Endometrium (tissue), 2 donors: ENCODE data around the gene VTN.

Source experiments
- FAIRE-seq: peaks from 2 replicates; lab custom pipeline; 2012; peaks lifted over from hg19 to GRCh38; lab: Jason Lieb, UNC
- donor health status: control.
- donor health status: control.

The VTN gene

DNA sequence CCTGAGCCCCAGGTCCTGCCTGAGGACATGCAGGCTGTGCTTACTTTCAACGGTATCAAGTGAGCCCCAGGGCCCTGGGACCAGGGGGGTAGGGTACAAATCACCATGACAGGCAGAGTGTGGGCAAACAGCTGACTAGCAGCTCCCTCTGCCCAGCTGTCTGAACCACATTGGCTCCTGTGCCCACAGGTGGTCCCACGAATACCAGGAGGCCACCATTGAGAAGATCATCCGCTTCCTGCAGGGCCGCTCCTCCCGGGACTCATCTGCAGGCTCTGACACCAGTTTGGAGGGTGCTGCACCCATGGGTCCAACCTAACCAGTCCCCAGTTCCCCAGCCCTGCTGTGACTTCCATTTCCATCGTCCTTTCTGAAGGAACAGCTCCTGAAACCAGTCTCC, 25.9 kb upstream of the VTN start:
- no peak for FAIRE-seq

DNA sequence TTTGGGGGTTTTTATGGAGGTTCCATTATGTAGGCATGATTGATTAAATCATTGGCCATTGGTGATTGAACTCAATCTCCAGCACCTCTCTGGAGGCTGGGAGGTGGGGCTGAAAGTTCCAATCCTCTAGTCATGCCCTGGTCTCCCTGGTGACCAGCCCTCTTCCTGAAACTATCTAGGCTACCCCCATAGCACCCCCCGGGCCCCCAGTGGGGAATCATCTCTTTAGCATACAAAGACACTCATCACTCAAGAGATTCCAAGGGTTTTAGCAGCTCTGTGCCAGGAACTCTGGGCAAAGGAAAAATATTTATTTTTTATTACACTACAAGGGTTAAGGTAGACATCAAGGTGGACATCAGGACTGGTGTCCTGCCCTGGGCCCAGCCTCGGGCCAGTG, 25.3 kb upstream of the VTN start:
- FAIRE-seq, result no peak

DNA sequence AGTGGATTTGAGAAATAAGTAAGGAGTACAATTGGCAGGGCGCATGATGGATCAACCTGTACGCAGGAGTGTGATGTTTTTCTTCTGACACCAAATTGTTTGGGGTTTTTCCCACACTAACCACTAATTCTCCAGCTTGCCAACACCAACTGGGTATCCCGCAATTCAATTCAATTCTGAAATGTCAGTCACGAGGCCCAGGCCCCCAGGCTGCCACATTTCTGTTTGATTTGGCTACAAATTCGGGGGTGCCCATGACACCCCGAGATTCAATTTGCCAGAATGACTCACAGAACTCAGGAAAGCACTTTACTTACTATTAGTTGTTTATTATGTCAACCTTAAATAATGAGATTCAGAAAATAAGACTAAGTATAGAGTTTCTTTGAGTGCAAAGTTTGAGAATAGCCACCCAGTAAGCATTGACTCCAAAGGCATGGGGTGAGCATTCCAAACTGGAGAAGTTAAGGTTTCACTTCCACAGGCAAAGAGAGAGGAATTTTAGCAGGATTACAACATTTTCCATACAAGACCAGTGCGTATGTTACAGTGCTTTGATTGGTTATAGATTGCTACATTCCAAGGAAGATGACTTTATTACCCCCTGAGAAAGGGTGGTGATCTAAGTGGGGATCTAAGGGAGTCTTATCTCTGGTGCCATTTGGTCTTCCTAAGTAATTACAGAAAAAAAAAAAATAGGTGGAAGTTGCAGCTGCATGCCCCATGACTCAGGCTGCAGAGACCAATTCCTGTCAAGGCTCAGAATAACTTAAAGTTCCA, 24.4 kb upstream of the VTN start:
- no peak for FAIRE-seq

DNA sequence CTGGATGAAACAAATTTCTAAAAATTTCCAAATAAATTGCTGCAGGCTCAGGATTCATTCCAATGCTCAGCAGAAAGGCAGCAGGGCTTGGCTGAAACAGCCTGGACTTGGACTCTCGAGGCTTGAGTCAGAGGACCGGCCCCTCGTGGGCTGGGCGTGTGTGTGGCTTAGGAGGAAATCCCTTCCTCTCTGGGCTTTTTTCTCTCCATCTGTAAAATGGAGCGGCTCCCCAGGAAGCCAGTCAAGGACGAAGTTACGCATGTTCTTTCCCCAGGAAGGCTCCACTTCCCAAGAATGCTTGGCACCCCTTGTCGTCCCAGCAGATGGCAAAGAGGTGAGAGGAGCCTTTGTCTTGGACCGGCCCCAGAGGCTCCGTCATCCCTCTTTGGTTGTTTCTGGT, 22.4 kb upstream of the VTN start:
- no peak for FAIRE-seq

DNA sequence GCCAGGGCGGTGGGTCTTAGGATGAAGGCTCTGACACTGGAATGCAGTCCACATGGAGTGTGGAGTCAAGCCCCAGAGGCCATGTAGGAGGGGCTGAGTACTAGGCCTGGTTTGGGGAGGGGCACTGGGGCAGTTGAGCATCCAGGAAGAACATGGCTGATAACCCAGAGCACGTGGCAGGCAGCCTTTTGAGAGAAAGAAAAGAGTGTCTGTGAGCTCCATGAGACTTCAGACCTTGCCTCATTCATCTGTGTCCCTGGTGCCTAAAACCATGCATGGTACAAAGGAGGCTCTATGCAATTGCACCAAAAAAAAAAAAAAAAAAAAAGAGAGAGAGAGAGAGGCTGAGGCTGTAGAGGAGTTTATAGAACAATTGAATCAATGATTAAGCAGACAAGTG, 21.3 kb upstream of the VTN start:
- FAIRE-seq, result no peak

DNA sequence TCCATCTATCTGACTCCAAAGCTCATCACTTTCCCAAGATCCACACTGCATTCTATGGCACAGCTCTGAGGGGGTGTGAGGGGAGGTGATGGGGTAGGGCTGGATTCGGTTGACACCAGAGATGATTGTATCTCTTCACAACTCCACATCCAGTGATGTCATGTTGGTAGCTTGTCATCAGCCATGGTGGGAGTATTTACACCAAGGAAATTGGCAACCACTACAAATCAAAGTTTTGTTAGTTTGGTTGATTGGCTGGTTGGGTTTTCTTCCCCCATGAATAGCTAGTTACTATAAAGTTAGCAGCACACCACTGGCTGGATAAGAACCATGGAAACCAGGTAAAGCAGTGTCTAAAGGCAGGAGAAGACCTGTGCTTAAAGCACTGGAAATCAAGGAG, 20.9 kb upstream of the VTN start:
- no peak for FAIRE-seq

DNA sequence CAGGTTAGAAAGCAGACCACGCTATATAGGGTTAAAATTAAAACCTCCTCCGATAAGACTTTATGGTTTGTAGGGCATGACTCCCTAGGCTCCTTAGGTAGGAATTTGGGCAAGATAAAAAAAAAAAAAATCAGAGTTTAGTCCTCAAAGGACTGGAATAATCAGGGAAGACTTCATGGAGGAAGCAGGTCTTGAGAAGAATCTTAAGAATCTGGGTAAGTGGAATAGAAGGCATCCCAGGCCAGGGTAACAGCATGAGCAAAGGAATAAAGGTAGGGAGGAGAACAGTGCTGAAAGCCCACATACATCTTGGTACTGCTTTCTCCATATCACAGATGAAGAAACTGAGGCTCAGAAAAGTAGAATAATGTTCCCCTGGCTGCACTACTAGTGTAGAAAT, 20.5 kb upstream of the VTN start:
- FAIRE-seq, result no peak

DNA sequence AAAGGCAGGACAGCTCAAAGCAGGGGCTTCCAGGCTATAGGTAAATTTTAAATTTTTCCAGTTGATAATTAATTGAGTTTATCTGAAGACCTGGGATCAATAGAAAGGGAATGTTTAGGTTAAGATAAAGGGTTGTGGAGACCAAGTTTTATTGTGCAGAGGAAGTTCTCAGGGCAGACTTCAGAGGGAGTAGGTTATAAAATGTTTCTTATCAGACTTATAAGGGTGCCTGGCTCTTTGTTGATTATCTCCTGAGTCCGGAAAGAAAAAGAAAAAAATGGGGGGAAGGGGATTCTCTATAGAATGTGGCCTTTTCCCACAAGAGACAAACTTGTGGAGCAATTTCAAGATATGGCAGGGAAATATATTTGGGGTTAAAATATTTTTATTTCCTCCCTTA, 20.0 kb upstream of the VTN start:
- FAIRE-seq, result no peak

DNA sequence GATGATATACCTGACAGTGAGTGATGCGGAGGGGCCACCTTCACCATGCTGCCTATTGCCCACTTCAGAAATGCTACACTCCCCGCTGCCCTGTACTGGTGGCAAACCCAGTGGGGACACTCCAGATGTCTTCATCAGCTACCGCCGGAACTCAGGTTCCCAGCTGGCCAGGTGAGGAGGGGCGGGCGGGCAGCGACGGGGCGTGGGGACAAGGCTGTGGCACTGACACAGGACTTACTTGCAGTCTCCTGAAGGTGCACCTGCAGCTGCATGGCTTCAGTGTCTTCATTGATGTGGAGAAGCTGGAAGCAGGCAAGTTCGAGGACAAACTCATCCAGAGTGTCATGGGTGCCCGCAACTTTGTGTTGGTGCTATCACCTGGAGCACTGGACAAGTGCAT, 18.0 kb upstream of the VTN start:
- FAIRE-seq, result no peak

DNA sequence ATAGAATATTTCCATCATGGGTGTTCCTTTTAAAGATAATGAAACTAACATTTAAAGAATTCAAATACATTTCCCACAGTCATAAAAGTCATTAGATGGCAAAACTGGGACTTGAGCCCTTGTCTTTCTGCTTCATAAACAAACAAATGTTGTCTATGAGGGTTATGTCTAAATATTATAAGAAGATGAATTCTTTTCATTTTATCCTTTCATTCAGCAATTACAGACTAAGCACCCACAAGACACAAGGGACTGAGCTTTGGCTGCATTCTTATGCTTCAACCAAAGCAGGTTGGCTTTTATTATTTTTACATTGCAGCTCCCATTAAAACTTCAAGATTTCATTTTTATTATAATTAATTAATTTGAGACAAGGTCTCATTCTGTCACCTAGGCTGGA, 16.3 kb upstream of the VTN start:
- FAIRE-seq, result no peak

DNA sequence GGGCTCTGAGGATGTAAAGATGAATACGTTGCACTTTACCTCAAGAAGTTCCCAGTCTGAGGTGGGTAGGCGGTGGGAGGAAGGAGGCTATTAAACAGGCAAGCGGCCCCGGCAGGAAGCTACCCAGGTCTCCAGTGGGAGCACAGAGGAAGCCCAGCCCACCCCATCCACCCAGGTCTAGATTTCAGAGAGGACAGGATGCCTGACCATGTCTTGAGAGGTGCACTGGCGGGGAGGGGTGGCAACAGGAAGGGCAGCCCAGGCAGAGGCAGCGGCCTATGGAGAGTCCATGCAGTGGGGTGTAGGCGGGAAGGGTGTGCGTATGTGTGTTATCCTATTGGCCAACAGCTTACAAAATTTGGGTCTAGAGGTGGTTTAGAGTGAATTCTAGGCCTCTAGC, 15.3 kb upstream of the VTN start:
- FAIRE-seq, result no peak

DNA sequence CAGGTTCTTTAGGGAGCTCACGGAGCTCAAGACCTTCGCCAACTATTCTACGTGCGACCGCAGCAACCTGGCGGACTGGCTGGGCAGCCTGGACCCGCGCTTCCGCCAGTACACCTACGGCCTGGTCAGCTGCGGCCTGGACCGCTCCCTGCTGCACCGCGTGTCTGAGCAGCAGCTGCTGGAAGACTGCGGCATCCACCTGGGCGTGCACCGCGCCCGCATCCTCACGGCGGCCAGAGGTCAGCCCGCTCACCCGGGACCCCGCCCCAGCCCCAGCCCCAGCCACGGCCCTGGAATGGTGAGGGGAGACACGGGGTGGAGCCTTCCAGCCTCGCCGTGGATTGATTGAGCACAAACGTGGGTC, 14.9 kb upstream of the VTN start:
- FAIRE-seq, result no peak

DNA sequence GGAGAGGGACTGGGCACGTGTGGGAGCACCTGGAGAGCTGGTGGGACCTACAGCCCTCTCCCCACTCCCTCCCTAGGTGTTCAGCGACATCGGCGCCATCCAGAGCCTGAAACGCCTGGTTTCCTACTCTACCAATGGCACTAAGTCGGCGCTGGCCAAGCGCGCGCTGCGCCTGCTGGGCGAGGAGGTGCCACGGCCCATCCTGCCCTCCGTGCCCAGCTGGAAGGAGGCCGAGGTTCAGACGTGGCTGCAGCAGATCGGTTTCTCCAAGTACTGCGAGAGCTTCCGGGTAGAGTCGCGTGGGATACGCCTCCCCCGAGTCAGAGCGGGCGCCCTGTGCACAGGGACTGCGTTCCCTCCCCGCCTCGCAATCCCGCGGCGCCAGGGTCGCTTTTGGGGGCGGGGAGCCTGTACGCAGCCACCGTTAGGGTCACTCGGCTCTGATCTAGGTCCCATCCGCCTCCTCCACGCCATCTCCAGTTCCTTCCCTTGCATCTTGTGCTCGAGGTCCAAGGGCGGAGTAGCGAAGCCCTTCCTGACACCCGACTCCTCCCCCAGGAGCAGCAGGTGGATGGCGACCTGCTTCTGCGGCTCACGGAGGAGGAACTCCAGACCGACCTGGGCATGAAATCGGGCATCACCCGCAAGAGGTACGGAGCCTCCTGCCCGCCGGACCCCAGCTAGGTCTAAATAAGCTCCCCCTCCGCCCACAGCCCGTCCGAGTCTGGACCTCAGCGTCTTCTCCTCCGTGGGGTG, 14.4 kb upstream of the VTN start:
- no peak for FAIRE-seq

DNA sequence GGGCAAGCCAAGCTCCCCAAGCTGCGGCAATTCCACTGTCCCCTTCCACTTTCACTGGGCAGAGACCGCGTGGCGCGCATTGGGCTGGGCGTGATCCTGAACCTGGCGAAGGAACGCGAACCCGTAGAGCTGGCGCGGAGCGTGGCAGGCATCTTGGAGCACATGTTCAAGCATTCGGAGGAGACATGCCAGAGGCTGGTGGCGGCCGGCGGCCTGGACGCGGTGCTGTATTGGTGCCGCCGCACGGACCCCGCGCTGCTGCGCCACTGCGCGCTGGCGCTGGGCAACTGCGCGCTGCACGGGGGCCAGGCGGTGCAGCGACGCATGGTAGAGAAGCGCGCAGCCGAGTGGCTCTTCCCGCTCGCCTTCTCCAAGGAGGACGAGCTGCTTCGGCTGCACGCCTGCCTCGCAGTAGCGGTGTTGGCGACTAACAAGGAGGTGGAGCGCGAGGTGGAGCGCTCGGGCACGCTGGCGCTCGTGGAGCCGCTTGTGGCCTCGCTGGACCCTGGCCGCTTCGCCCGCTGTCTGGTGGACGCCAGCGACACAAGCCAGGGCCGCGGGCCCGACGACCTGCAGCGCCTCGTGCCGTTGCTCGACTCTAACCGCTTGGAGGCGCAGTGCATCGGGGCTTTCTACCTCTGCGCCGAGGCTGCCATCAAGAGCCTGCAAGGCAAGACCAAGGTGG, 11.2 kb upstream of the VTN start:
- FAIRE-seq, result no peak

DNA sequence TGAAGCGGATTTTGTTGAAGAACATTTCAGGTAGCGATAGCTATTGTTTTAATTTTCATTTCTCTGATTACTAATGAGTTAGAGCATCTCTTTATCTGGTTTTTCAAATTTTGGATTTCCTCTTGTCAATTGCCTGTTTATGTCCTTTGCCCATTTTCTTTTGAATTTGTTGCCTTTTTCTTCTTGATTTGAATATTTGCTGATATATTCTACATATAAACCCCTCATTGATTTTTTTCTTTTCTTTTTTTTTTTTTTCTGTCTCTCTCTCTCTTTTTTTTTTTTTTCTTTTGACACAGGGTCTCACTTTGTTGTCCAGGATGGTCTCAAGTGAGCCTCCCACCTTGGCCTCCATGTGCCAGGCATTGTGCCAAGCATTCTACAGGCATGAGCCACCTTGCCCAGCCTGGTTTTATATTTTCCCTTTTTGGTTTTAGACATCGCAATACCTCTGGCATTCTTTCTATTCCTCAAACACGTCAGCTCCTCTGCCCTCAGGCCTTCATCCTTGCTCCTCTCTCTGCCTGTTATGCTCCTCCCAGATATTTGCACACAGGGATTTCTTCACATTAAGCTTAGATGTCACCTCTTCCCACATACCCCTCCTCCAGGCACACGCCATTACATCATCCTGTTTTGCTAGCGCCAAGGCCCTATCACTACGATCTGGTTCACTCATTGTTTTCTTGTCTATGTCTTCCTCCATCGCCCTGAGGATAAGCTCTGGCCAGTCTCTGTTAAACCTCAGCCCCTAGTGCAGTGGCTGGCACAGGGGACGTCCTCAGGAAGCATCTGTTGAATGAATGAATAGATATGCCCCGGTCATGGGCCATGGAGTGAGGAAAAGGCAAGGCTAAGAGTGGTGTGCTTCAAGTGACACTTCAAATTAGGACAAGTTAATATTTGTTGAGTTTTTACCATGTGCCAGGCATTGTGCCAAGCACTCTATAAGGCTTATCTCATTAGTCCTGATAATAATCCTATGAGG, 10.0 kb upstream of the VTN start:
- no peak for FAIRE-seq

DNA sequence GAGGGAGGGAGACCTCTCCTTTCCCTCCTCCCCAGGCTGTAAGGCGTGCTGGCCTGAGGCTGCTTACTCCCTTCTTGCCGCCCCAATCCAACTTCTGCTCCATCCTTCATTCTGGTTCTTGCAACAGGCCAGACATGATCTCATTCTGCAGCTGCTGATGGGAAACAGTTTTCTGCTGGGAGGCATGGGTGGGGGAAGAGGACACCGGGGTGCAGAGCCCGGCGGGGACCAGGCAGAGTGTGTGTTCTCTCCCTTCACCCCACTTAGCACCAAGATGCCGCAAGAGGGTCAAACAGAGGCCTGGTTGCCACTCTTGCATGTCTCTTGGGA, 2.8 kb upstream of the VTN start:
- no peak for FAIRE-seq

DNA sequence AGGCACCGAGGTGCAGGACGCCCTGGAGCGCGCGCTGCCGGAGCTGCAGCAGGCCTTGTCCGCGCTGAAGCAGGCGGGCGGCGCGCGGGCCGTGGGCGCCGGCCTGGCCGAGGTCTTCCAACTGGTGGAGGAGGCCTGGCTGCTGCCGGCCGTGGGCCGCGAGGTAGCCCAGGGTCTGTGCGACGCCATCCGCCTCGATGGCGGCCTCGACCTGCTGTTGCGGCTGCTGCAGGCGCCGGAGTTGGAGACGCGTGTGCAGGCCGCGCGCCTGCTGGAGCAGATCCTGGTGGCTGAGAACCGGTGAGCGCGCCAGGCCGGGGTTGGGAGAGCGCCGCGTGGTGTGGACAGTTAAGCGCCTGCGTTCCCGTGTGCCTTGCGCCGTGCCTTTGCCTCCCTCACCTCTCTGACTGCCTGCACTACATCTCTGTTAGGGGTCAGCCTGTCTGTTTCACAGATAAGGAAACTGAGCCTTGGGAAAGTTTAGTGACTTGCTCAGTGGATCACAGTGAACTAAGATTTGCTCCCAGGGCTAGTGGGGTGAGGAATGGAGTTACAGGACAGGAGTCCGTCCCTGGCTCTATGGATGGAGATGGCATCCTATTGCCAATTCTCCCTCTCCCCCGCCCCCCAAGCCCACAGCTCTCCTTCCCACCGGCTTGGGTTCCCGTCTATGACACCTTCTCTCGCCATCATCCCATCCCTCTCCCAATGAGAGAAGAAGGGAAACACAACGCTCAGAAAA, 2.3 kb upstream of the VTN start:
- FAIRE-seq, result no peak

DNA sequence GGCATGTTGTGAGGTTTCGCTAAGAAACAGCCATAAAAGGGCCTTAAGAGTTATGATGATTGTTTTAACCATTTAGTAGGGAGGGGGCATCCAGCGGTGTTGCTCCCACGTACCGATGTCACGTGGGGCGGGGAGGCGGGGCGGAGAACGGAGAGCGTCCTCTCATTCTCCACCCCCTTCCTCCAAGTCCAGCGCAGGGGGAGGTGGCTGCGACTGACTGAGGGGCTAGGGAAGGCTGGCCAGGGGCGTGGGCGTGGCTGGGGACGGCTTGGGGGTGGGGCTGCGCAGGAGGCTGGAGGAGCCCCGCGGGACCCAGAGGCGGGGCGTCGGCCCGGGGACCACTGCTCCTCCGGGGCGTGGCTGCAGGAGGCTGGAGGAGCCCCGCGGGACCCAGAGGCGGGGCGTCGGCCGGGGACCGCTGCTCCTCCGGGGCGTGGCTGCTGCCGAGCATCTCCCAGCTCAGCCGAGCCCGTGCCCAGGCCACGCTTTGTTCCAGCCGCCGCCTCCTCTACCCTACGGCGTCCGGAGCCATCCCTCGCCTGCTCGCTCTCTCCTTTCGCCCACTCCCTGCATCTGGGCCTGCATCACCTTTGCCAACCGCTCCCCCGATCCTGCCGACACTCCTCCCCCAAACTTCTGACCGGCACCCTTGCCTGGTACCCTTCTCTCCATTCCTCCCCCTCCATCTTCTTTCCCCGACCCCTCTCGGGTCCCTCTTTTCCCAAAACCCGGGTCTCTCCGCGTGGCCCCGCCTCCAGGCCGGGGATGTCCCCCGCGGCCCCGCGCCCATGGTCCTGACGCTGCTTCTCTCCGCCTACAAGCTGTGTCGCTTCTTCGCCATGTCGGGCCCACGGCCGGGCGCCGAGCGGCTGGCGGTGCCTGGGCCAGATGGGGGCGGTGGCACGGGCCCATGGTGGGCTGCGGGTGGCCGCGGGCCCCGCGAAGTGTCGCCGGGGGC, 1.4 kb upstream of the VTN start, which contains the start of gene SARM1:
Gene SARM1, plus strand, starts transcription at position 450 of the 958 bp plus-strand sequence. Its CDS starts 339 bp downstream, at position 789.
- FAIRE-seq, result no peak

DNA sequence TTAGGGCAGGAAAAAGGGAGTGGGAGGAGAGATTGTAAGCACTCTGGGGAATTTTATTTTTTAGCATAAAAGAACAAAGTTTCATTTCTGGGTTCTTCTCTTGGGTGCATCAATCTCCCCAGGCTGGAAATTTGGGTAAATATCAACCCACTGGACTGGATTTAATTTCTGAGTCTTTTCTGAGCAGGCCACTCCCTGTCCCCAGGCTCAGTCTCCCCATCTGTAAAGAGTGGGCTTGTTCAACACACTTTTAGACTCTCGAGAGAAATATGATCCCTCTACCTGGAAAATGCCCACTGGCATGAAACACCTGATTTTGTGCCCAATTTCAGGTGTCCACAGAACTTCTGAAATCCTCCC, 617 bp upstream of the VTN start:
- FAIRE-seq, result no peak

DNA sequence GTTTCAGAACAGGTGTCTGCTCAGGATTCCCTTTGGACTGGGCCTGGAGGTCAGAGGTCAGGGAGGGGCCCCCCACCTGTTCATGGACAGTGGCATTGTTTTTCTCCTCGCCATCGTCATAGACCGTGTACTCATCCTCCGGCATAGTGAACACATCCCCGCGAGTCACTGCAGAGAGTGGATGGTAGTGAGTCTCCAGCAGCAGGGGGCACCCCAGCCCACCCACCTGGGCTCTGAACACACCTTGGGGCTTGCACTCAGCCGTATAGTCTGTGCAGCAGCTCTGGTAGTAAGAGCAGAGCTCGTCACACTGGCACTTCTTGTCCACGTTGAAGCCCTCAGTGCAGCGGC, 448 bp downstream of the VTN start:
- FAIRE-seq, result no peak
